Measurements from ENCODE around the gene ATP5F1E.
A peak's percentile ranks its signal among the peaks of the same experiment; 100 is the strongest.
"Not testable (repeated sequence)": the region's sequence is repeated elsewhere in the genome, so short reads cannot be mapped to it uniquely, and the experiment has no call there.

Gene ATP5F1E

GRCh38 chr20:59042796-59043631 lies 10.9 kb upstream of the ATP5F1E start:
- DNase-seq: peak; percentile 52

GRCh38 chr20:59042151-59042795 lies 10.1 kb upstream of the ATP5F1E start, which contains the start of gene PRELID3B:
Gene PRELID3B (minus strand): TSS chr20:59042786. CDS start chr20:59042730, 56 bp downstream.
- no peak for DNase-seq

DNA sequence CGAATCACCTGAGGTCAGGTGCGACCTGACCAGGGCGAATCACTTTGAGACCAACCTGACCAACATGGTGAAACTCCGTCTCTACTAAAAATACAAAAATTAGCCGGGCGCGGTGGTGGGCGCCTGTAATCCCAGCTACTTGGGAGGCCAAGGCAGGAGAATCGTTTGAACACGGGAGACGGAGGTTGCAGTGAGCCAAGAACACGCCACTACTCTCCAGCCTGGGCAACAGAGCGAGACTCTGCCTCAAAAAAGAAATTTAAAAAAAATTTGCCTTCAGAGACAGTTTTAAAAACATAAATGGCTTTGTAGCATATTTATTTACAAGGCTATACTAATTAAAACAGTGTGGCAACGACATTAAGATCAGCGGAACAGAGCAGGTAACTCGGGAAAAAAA lies 9.4 kb upstream of the ATP5F1E start:
- DNase-seq: not testable (repeated sequence)

- no peak for DNase-seq
Measured at GRCh38 chr20:59040667-59041066, 8.5 kb upstream of the ATP5F1E start.

GRCh38 chr20:59039233-59039632 lies 7.1 kb upstream of the ATP5F1E start:
- DNase-seq: no peak

DNA sequence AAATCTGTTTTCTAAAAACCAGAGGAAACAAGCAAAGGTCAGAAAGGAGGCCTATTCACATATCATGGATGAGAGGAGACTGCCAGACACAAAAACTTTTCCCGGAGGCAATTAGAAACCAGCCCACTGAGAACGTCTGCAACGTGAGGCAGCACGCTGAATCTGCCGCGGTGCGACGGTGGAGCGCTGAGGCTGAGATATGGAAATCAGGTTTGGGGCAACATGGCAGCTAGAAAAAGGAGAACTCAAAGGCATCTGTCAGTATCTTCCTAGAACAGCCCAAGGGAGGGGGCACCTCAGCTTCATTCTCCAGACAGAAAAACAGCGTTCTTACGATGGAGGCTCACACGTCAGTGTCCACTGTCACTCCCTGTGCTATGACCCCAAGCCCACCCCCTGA lies 5.3 kb upstream of the ATP5F1E start:
- no peak for DNase-seq

DNA sequence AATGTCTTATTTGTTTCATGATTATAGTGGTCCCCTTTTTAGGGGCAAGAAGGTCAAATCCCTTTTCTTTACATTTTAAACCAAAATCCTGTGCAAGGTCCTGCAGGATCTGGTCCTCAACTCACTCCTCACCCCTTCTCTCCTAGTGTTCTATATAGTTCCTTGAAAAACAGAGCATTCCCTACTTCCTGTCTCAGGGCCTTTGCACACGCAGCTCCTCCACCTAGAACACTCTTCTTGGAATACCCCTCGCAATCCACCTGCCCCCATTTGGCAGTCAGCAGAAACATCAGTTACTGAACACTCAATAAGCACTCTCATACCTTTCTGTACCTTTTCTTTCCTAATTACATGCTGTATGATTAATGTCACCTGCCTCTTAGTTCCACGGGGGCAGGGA lies 3.2 kb upstream of the ATP5F1E start:
- DNase-seq: no peak

GRCh38 chr20:59033616-59034165 lies 1.6 kb upstream of the ATP5F1E start:
- no peak for DNase-seq

GRCh38 chr20:59033093-59033492 lies 958 bp upstream of the ATP5F1E start:
- no peak for DNase-seq

DNA sequence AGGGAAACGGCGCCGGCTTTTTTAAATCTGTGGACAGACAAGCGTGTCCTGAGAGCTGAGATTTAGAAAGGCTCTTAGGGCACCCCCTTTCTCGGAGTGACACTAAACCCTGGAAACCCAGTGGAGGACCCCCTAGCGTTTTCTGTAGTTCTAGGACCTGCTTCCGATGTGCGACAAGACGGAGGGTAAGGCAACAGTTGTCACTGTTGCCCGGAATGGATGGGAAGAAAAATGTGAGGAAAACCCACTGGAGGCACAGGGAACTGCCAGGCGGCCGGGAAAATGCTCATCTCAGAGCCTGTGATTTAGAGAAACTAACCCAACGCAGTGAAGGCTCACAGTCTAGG lies 551 bp upstream of the ATP5F1E start:
- no peak for DNase-seq

GRCh38 chr20:59031564-59032022 lies 542 bp downstream of the ATP5F1E start:
- no peak for DNase-seq

DNA sequence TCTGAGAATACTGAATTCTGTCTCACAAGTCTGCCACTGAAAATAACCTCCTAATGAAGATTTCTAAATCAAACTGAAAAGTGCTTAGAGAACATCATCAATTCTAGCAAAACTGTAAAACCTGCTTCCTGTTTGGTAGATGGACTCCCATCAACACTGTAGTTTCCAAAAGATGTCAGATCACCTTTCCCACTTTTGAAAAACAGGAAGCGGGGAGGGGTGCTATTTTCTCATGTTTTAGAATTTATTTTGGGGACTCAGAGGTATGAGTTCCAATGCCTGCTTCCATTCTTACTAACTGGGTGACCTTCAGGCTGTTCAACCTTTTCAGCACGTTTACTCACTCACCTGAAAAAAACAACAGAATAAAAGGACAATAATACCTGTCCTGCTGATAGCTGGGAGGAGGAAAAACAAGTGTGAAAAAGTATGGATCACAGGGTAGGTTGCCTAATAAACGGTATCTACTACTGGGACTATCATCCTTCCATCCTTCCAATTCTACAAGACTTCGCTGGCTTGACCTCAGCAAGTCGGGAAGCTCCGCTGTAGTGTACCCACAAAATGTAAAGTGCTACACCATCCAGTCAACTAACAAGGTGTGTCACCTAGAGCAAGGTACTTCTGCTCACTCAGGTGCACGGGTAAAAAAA lies 1.1 kb downstream of the ATP5F1E start:
- DNase-seq: no peak

DNA sequence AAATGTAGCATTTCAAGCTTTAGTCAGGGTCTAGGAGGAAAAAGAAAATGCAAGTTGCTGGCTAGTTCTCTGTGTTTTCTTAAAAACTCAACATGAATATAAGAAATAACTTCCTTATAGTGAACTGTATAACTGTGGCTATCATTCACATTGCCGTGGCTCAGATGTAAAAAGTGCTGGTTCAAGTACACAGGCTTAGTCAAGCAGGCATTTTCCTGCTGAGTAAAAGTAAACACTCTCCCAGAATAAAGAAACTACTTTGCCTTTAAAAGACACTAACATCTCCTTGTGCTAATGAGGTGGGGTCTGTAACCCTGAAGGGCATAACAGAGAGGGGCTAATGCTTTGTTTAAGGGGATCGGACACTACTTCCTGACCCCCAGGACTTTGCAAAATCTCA lies 3.3 kb downstream of the ATP5F1E start:
- DNase-seq: no peak

DNA sequence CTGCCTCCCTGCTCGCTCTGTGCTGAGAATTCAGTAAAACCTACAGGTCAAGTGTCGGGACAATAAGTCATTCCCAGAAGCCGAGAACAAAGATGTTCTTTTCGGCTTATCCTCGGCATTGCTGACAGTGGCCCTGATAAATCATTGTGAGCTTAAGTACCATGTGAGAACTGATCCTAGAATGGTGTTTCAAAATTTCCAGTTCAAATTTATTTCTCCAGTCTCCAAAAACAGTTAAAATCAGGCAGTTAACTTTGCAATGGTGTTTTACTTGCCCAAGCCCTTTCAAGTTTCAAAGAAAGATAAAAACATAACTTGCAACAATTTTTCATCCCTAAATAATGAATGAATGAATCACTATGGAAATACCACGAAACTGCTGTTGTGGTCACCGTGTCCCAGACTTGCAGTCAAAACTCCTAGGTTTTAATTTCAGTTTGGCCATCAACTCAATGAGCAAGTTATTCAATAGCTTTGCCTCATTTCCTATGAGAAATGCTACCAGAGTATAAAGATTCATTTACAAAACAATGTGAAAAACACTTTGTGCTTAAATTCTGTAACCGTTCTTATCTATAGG lies 4.3 kb downstream of the ATP5F1E start:
- DNase-seq: no peak

DNA sequence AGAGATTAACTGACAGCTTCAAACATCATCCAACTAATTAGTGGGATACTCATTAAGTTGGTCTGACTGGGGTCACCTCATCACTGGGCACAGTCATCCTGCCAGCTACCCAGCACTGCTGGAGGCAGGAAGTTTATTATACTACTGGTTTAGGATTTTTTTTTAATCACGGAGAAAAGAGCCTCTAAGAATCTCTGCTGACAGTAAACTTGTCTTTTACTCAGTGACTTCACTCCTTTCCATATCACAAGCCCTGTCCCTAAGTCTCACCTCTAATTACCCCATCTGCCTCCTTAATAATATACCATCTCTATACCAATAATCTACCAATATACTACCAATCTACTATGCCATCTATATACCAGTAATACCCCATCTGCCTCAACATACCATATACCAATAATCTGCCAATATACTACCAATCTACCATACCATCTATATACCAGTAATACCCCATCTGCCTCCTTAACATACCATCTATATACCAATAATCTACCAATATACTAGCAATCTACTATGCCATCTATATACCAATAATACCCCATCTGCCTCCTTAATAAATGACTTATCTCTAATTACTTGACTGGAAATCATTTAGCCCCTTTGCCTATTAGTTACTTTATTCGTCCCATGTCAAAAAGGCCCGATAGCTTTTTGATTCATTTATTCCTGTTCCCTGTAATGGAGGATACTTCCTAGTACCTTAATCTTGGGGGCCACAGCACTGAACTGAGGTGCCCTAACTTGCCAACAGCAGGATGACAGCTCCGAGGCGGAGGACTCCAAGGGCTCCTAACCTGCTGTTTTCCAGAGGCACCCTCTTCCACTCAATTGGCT lies 5.0 kb downstream of the ATP5F1E start:
- no peak for DNase-seq

- no peak for DNase-seq
Measured at GRCh38 chr20:59025511-59025910, 6.6 kb downstream of the ATP5F1E start.

GRCh38 chr20:59025086-59025485 lies 7.0 kb downstream of the ATP5F1E start:
- DNase-seq: no peak

GRCh38 chr20:59024111-59024530 lies 8.0 kb downstream of the ATP5F1E start:
- DNase-seq: no peak

DNA sequence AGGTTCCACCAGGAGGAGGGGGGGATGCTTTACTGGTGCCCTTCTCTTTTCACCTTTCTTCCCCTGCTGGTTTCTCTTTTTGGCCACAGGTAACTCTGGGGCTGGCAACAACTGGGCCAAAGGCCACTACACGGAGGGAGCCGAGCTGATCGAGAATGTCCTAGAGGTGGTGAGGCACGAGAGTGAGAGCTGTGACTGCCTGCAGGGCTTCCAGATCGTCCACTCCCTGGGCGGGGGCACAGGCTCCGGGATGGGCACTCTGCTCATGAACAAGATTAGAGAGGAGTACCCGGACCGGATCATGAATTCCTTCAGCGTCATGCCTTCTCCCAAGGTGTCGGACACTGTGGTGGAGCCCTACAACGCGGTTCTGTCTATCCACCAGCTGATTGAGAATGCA lies 8.5 kb downstream of the ATP5F1E start:
- DNase-seq: no peak

- DNase-seq: no peak
Measured at GRCh38 chr20:59022754-59023153, 9.4 kb downstream of the ATP5F1E start.

DNA sequence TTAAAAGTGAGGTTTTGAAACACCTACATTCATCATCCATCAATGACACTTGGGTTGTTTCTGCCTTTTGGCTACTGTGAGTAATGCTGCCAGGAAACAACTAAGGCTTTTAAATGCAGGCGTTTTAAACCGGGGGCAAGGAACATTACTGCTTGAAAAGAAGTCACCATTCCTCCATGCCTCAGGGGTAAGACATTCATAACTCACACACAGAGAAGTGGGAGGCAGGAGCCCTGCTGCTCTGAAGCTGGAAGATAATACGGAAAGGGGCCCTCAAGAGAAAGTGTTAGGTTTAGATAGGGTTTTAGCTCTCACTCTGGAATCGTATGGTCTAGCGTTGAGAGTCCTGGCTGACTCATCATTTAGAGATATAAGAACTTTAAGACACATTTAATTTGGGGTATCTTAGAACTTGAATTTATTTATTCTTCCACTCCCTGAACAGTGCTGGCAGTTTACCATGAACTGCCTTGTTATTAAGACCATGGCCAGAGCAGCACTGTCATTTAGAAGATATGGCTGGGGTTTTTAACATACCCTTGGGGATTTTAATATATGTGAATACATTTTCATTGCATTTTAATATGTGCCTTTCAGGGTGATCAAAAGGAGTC lies 11.1 kb downstream of the ATP5F1E start:
- DNase-seq: no peak

DNA sequence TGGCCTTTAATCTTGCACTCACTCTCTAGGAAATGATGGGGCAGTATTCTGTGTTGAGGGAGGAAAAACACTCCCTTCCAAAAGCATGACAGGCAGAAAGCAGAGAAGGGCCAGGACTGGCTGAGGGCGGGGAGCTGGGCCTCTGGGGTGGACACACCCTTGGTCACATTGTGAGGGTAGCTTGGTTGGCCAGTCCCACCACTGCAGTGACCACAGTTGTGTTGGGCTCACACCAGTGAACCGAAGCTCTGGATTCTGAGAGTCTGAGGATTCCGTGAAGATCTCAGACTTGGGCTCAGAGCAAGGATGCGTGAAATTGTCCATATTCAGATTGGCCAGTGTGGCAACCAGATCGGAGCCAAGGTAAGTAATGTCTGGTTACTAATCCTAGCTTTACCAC lies 12.9 kb downstream of the ATP5F1E start, which contains the start of gene TUBB1:
TSS of gene TUBB1 (plus strand) at position 213 of the 400 bp plus-strand sequence. CDS start at position 307, 94 bp downstream.
- DNase-seq: no peak
